Measurements from ENCODE around the gene GRK1.

The GRK1 gene

GRCh38 chr13:113732176-113732960 is 65.3 kb downstream of the GRK1 start:
- peaks cover 15% of the 10 kb centered on the region for H3K4me1 ChIP-seq (ENCODE audit: insufficient read depth, insufficient read length)
- peaks cover 9% of the 10 kb centered on the region; the same call in 1 of the 2 replicates for H3K9me3 ChIP-seq (ENCODE audit: insufficient read depth, low read length)
- H3K36me3 ChIP-seq (ENCODE audit: insufficient read depth, insufficient read length, low read length): no peaks in the 10 kb centered on the region
- no peak overlapping the region for H3K4me3 ChIP-seq (ENCODE audit: insufficient read length, low read depth)
- no peak for TF ChIP-seq ZNF274 (IDR thresholded peaks at IDR 0.05; ENCODE audit: low read depth, low read length)
- no peak for TF ChIP-seq SUZ12 (IDR thresholded peaks at IDR 0.05; ENCODE audit: extremely low read depth, insufficient read depth, insufficient read length)
- TF ChIP-seq YY1 (IDR thresholded peaks at IDR 0.05; ENCODE audit: insufficient read depth, insufficient read length): no peak
- H3K9ac ChIP-seq (ENCODE audit: insufficient read length, low read depth): no peak overlapping the region
- no peaks in the 10 kb centered on the region for H3K27me3 ChIP-seq (ENCODE audit: insufficient read depth, insufficient read length)
- DNase-seq (ENCODE audit: low read depth, low spot score): no peak

GRCh38 chr13:113732961-113733950 is 66.2 kb downstream of the GRK1 start:
- H3K36me3 ChIP-seq (ENCODE audit: insufficient read depth, insufficient read length, low read length): no peaks in the 10 kb centered on the region
- DNase-seq (ENCODE audit: low read depth, low spot score): no peak
- no peak overlapping the region for H3K4me3 ChIP-seq (ENCODE audit: insufficient read length, low read depth)
- TF ChIP-seq SUZ12 (IDR thresholded peaks at IDR 0.05; ENCODE audit: extremely low read depth, insufficient read depth, insufficient read length) (no peak), YY1 (IDR thresholded peaks at IDR 0.05; ENCODE audit: insufficient read depth, insufficient read length) (no peak), ZNF274 (IDR thresholded peaks at IDR 0.05; ENCODE audit: low read depth, low read length) (no peak)
- H3K4me1 ChIP-seq (ENCODE audit: insufficient read depth, insufficient read length): peaks cover 15% of the 10 kb centered on the region
- H3K27me3 ChIP-seq (ENCODE audit: insufficient read depth, insufficient read length): no peaks in the 10 kb centered on the region
- H3K9me3 ChIP-seq (ENCODE audit: insufficient read depth, low read length): peaks cover 8% of the 10 kb centered on the region; the same call in 1 of the 2 replicates
- no peak overlapping the region for H3K9ac ChIP-seq (ENCODE audit: insufficient read length, low read depth)

GRCh38 chr13:113734099-113734825 is 67.2 kb downstream of the GRK1 start:
- Histone ChIP-seq H3K36me3 (ENCODE audit: insufficient read depth, insufficient read length, low read length) (no peaks in the 10 kb centered on the region), H3K4me3 (ENCODE audit: insufficient read length, low read depth) (no peak overlapping the region), H3K4me1 (ENCODE audit: insufficient read depth, insufficient read length) (peaks cover 15% of the 10 kb centered on the region), H3K27me3 (ENCODE audit: insufficient read depth, insufficient read length) (no peaks in the 10 kb centered on the region), H3K9me3 (ENCODE audit: insufficient read depth, low read length) (peaks cover 8% of the 10 kb centered on the region; the same call in 1 of the 2 replicates), H3K9ac (ENCODE audit: insufficient read length, low read depth) (peak overlapping the region; percentile 6)
- no peak for DNase-seq (ENCODE audit: low read depth, low spot score)
- TF ChIP-seq ZNF274 (IDR thresholded peaks at IDR 0.05; ENCODE audit: low read depth, low read length) (no peak), SUZ12 (IDR thresholded peaks at IDR 0.05; ENCODE audit: extremely low read depth, insufficient read depth, insufficient read length) (no peak), YY1 (IDR thresholded peaks at IDR 0.05; ENCODE audit: insufficient read depth, insufficient read length) (no peak)

- TF ChIP-seq SUZ12 (IDR thresholded peaks at IDR 0.05; ENCODE audit: extremely low read depth, insufficient read depth, insufficient read length): no peak
- TF ChIP-seq ZNF274 (IDR thresholded peaks at IDR 0.05; ENCODE audit: low read depth, low read length): no peak
- no peak for TF ChIP-seq YY1 (IDR thresholded peaks at IDR 0.05; ENCODE audit: insufficient read depth, insufficient read length)
- Histone ChIP-seq H3K36me3 (ENCODE audit: insufficient read depth, insufficient read length, low read length) (no peaks in the 10 kb centered on the region), H3K9ac (ENCODE audit: insufficient read length, low read depth) (no peak overlapping the region), H3K27me3 (ENCODE audit: insufficient read depth, insufficient read length) (no peaks in the 10 kb centered on the region), H3K4me3 (ENCODE audit: insufficient read length, low read depth) (no peak overlapping the region), H3K4me1 (ENCODE audit: insufficient read depth, insufficient read length) (peaks cover 15% of the 10 kb centered on the region), H3K9me3 (ENCODE audit: insufficient read depth, low read length) (peaks cover 8% of the 10 kb centered on the region; the same call in 1 of the 2 replicates)
- DNase-seq (ENCODE audit: low read depth, low spot score): no peak
These were observed 67.8 kb downstream of the GRK1 start for GRCh38 chr13:113734826-113735125.

GRCh38 chr13:113735194-113735593 is 68.2 kb downstream of the GRK1 start:
- peaks cover 8% of the 10 kb centered on the region; the same call in 1 of the 2 replicates for H3K9me3 ChIP-seq (ENCODE audit: insufficient read depth, low read length)
- no peaks in the 10 kb centered on the region for H3K27me3 ChIP-seq (ENCODE audit: insufficient read depth, insufficient read length)
- DNase-seq (ENCODE audit: low read depth, low spot score): no peak
- H3K9ac ChIP-seq (ENCODE audit: insufficient read length, low read depth): no peak overlapping the region
- no peak for TF ChIP-seq ZNF274 (IDR thresholded peaks at IDR 0.05; ENCODE audit: low read depth, low read length)
- TF ChIP-seq SUZ12 (IDR thresholded peaks at IDR 0.05; ENCODE audit: extremely low read depth, insufficient read depth, insufficient read length): no peak
- no peak for TF ChIP-seq YY1 (IDR thresholded peaks at IDR 0.05; ENCODE audit: insufficient read depth, insufficient read length)
- no peaks in the 10 kb centered on the region for H3K36me3 ChIP-seq (ENCODE audit: insufficient read depth, insufficient read length, low read length)
- H3K4me3 ChIP-seq (ENCODE audit: insufficient read length, low read depth): no peak overlapping the region
- H3K4me1 ChIP-seq (ENCODE audit: insufficient read depth, insufficient read length): peaks cover 15% of the 10 kb centered on the region

- Histone ChIP-seq H3K36me3 (ENCODE audit: insufficient read depth, insufficient read length, low read length) (no peaks in the 10 kb centered on the region), H3K27me3 (ENCODE audit: insufficient read depth, insufficient read length) (no peaks in the 10 kb centered on the region), H3K4me3 (ENCODE audit: insufficient read length, low read depth) (no peak overlapping the region), H3K4me1 (ENCODE audit: insufficient read depth, insufficient read length) (peaks cover 15% of the 10 kb centered on the region), H3K9ac (ENCODE audit: insufficient read length, low read depth) (no peak overlapping the region), H3K9me3 (ENCODE audit: insufficient read depth, low read length) (peaks cover 8% of the 10 kb centered on the region; the same call in 1 of the 2 replicates)
- TF ChIP-seq SUZ12 (IDR thresholded peaks at IDR 0.05; ENCODE audit: extremely low read depth, insufficient read depth, insufficient read length): no peak
- no peak for TF ChIP-seq YY1 (IDR thresholded peaks at IDR 0.05; ENCODE audit: insufficient read depth, insufficient read length)
- TF ChIP-seq ZNF274 (IDR thresholded peaks at IDR 0.05; ENCODE audit: low read depth, low read length): no peak
- no peak for DNase-seq (ENCODE audit: low read depth, low spot score)
These were observed 68.7 kb downstream of the GRK1 start for GRCh38 chr13:113735750-113736149.
